ENCODE measurements around the gene MAP4K4.

GRCh38 chr2:101699755-101700461, 2.4 kb downstream of the MAP4K4 start:
- TF ChIP-seq CTCF (IDR thresholded peaks at IDR 0.05) (no peak), EZH2 (IDR thresholded peaks at IDR 0.05) (no peak)

Measured in neural progenitor cell (in vitro differentiated cells).